Right atrium auricular region (tissue), 2 donors: ENCODE data around the gene GMPR. TPM values are rescaled to one million over a fixed set of nuclear protein-coding genes. Genes with fewer than 3 reads are reported as not detected.

ENCODE experiments used
- DNase-seq: peaks from one replicate; pipeline ENCODE4 v3.0.0-alpha.2; 2019; ENCODE audit warnings: low spot score
- H3K27ac ChIP-seq, 2 donors: fragments of 200-600 bp; sonication (generic); 1 replicate in 1 of 2; 2 replicates in 1 of 2; pipeline ENCODE4 v1.5.1; 2016 to 2019
- H3K27me3 ChIP-seq, 2 donors: fragments of 200-600 bp; sonication (generic); one replicate each; pipeline versions ENCODE4 v1.5.1 to v1.6.0; 2017 to 2019
- H3K36me3 ChIP-seq: fragments of 200-600 bp; sonication (generic); one replicate; pipeline ENCODE4 v1.5.1; 2016
- H3K4me1 ChIP-seq, 2 donors: fragments of 200-600 bp; sonication (generic); one replicate each; pipeline versions ENCODE4 v1.5.1 to v1.6.0; 2017 to 2019
- H3K4me3 ChIP-seq, 2 donors: fragments of 200-600 bp; sonication (generic); 1 replicate in 1 of 2; 2 replicates in 1 of 2; pipeline ENCODE4 v1.5.1; 2017 to 2019; ENCODE audit warnings: mild to moderate bottlenecking in 1 of 2, moderate library complexity in 1 of 2
- H3K9me3 ChIP-seq, 2 donors: fragments of 200-600 bp; sonication (generic); one replicate each; pipeline ENCODE4 v1.5.1; 2019
- total RNA-seq, 2 donors: library from RNA; depleted of rRNA; stranded (reverse); fragments of >200 nt; gene quantifications; one replicate each; pipeline ENCODE4 v1.1.0, GENCODE V29; 2016
- TF ChIP-seq, protein P1 (sequence below), 2 donors: fragments of 200-600 bp; sonication (generic); IDR thresholded peaks; one replicate each; pipeline ENCODE4 v1.5.1; 2019; ENCODE audit warnings: antibody characterized with exemption in 2 of 2

The GMPR gene
- total RNA-seq, 2 donors from 2014 or later, result 70.1 to 89.5 TPM

- H3K9me3 ChIP-seq, result no peaks in the 10 kb centered on the region
- no peaks in the 10 kb centered on the region for H3K36me3 ChIP-seq
- H3K27me3 ChIP-seq, result no peaks in the 10 kb centered on the region
- H3K27ac ChIP-seq, result peak overlapping the region; percentile 93 to 94
- peaks cover 0 to 58% of the 10 kb centered on the region in 2 donors for H3K4me1 ChIP-seq
- TF ChIP-seq, protein P1, sequence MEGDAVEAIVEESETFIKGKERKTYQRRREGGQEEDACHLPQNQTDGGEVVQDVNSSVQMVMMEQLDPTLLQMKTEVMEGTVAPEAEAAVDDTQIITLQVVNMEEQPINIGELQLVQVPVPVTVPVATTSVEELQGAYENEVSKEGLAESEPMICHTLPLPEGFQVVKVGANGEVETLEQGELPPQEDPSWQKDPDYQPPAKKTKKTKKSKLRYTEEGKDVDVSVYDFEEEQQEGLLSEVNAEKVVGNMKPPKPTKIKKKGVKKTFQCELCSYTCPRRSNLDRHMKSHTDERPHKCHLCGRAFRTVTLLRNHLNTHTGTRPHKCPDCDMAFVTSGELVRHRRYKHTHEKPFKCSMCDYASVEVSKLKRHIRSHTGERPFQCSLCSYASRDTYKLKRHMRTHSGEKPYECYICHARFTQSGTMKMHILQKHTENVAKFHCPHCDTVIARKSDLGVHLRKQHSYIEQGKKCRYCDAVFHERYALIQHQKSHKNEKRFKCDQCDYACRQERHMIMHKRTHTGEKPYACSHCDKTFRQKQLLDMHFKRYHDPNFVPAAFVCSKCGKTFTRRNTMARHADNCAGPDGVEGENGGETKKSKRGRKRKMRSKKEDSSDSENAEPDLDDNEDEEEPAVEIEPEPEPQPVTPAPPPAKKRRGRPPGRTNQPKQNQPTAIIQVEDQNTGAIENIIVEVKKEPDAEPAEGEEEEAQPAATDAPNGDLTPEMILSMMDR (IDR thresholded peaks at IDR 0.05), result peak; percentile 50 to 62
- peak; percentile 82 for DNase-seq
- H3K4me3 ChIP-seq, result peak overlapping the region; percentile 79 to 93
Observed at GRCh38 chr6:16238963-16239797, 793 bp downstream of the GMPR start.

DNA sequence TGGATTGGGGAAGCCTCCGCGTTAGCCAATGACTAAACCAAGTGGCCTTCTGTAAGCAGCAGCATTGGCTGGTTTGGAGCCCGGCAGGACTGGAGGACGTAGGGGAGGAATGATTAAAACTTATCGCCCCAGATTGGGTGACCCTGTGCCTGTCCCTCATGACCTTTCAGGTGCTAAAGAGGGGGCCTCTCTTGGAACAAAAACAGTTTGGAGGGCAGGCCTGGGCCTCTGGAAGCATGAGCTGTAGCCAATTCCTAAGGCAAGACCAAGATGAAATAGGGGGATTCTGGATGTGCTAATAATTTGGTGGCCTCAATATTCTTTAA is 1.4 kb downstream of the GMPR start:
- H3K27ac ChIP-seq, result peak overlapping the region; percentile 93 to 94
- peaks cover 0 to 64% of the 10 kb centered on the region in 2 donors for H3K4me1 ChIP-seq
- TF ChIP-seq, protein P1 (IDR thresholded peaks at IDR 0.05), result no peak
- no peaks in the 10 kb centered on the region for H3K36me3 ChIP-seq
- no peaks in the 10 kb centered on the region for H3K27me3 ChIP-seq
- H3K9me3 ChIP-seq, result no peaks in the 10 kb centered on the region
- DNase-seq, result no peak
- peak overlapping the region; percentile 79 to 93 for H3K4me3 ChIP-seq

- peak overlapping the region in 1 of 2 donors; percentile 79 for H3K4me3 ChIP-seq
- TF ChIP-seq, protein P1 (IDR thresholded peaks at IDR 0.05), result no peak
- peak overlapping the region; percentile 93 to 94 for H3K27ac ChIP-seq
Observed at GRCh38 chr6:16240589-16241320, 2.4 kb downstream of the GMPR start.

DNA sequence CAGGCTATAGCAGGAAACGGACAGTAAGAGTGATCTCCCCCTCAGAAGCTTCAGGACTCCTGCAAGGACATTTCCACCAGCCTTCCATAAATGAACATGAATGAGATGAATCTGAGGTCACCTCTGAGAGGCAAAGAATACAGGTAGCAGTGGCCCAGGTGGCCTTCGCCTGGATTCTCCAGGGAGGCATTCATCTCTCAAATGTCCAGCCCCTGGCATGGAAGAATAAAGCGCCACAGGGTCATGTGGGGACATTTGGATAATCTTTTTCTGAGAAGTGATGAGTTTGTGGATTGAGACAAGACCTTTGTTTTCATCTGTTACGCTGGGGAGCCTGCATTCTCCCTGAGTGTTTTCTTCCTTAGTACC is 2.9 kb downstream of the GMPR start:
- H3K36me3 ChIP-seq, result no peaks in the 10 kb centered on the region
- H3K4me1 ChIP-seq, result peaks cover 0 to 75% of the 10 kb centered on the region in 2 donors
- TF ChIP-seq, protein P1 (IDR thresholded peaks at IDR 0.05), result no peak
- no peaks in the 10 kb centered on the region for H3K9me3 ChIP-seq
- H3K27me3 ChIP-seq, result no peaks in the 10 kb centered on the region
- no peak for DNase-seq
- peak overlapping the region; percentile 93 to 94 for H3K27ac ChIP-seq
- H3K4me3 ChIP-seq, result no peak overlapping the region

More at GRCh38 chr6:16240589-16241320, 2.4 kb downstream of the GMPR start:
- Histone ChIP-seq H3K27me3 (no peaks in the 10 kb centered on the region), H3K4me1 (peaks cover 0 to 74% of the 10 kb centered on the region in 2 donors), H3K9me3 (no peaks in the 10 kb centered on the region), H3K36me3 (no peaks in the 10 kb centered on the region)
- DNase-seq, result no peak

GRCh38 chr6:16243055-16243454 is 4.7 kb downstream of the GMPR start:
- Histone ChIP-seq H3K36me3 (peaks cover 14% of the 10 kb centered on the region), H3K27ac (peak overlapping the region; percentile 93 to 94), H3K27me3 (no peaks in the 10 kb centered on the region), H3K9me3 (no peaks in the 10 kb centered on the region), H3K4me3 (no peak overlapping the region), H3K4me1 (peaks cover 0 to 66% of the 10 kb centered on the region in 2 donors)
- no peak for DNase-seq
- TF ChIP-seq, protein P1 (IDR thresholded peaks at IDR 0.05), result no peak
